Esophagus squamous epithelium (tissue), 5 donors: Measurements from ENCODE around the gene MINAR2. TPM values are rescaled to one million over a fixed set of nuclear protein-coding genes. Genes with fewer than 3 reads are reported as not detected.

Source experiments
- DNase-seq: peaks from one replicate; lab custom pipeline; 2025; lab: John Stamatoyannopoulos, UW
- H3K27ac ChIP-seq, 4 donors: fragments of 200-600 bp; sonication (generic); one replicate each; pipeline ENCODE4 v1.5.1; 2016 to 2019; ENCODE audit warnings: mild to moderate bottlenecking in 1 of 4
- H3K27me3 ChIP-seq, 4 donors: fragments of 200-600 bp; sonication (generic); 1 replicate in 3 of 4; 2 replicates in 1 of 4; pipeline versions ENCODE4 v1.5.1 to v1.6.0; 2017 to 2021; ENCODE audit warnings: antibody characterized with exemption in 1 of 4
- H3K36me3 ChIP-seq, 3 donors: fragments of 200-600 bp; sonication (generic); one replicate each; pipeline ENCODE4 v1.5.1; 2016 to 2019
- H3K4me1 ChIP-seq, 3 donors: fragments of 200-600 bp; sonication (generic); one replicate each; pipeline ENCODE4 v1.5.1; 2017 to 2019
- H3K4me3 ChIP-seq, 4 donors: fragments of 200-600 bp; sonication (generic); 1 replicate in 3 of 4; 2 replicates in 1 of 4; pipeline ENCODE4 v1.5.1; 2016 to 2019; ENCODE audit warnings: mild to moderate bottlenecking in 2 of 4, moderate library complexity in 1 of 4
- H3K9me3 ChIP-seq, 3 donors: fragments of 200-600 bp; sonication (generic); one replicate each; pipeline ENCODE4 v1.5.1; 2016 to 2019
- CTCF ChIP-seq, 6 experiments: fragments of 450-650 bp in 4 of 6; fragments of 200-600 bp in 2 of 6; sonication (generic) in 2 of 6; IDR thresholded peaks; one replicate each; pipeline ENCODE4 v1.5.1; 2016 to 2019; ENCODE audit warnings: antibody characterized with exemption in 6 of 6, mild to moderate bottlenecking in 4 of 6, moderate library complexity in 4 of 6
- POLR2A ChIP-seq, 4 donors: fragments of 450-650 bp; IDR thresholded peaks; one replicate each; pipeline ENCODE4 v1.6.1; 2017; ENCODE audit warnings: antibody characterized with exemption in 4 of 4, mild to moderate bottlenecking in 4 of 4, moderate library complexity in 3 of 4
- WGBS, 2 donors: methylation state at CpG; one replicate each; pipeline ENCODE4 v1.1.5; 2018; 5-methylcytosine and 5-hydroxymethylcytosine counted together
- intact Hi-C: fragments of 100-400 bp; cut with DNase I; formaldehyde crosslinking; loops from one replicate; pipeline ENCODE4 v1.15.0; 2022
- total RNA-seq, 4 donors: library from RNA; depleted of rRNA; stranded (reverse); fragments of >200 nt; gene quantifications; one replicate each; pipeline ENCODE4 v1.1.0, GENCODE V29; 2016
- donor health status: DM: yes; HTN: yes; CAD: no.

MINAR2 gene
- total RNA-seq, 4 donors from 2014 or later: not detected

GRCh38 chr5:129773376-129773775 is 25.5 kb downstream of the MINAR2 start:
- intact Hi-C loops: loop anchor here (10.0 kb wide), 1 partner anchor 81 kb away; no protein-coding TSS in a partner anchor
- Histone ChIP-seq H3K27me3 (peaks cover 0 to 4% (median 0%) of the 10 kb centered on the region in 4 donors), H3K36me3 (no peaks in the 10 kb centered on the region), H3K27ac (no peak overlapping the region), H3K4me1 (no peaks in the 10 kb centered on the region), H3K9me3 (no peaks in the 10 kb centered on the region), H3K4me3 (no peak overlapping the region)
- 69 to 82% methylated on average over 5 of the region's 5 CpGs for WGBS, 2 donors
- DNase-seq: no peak
- TF ChIP-seq CTCF (IDR thresholded peaks at IDR 0.05) (no peak), POLR2A (IDR thresholded peaks at IDR 0.05) (no peak)

GRCh38 chr5:129781594-129781993 is 33.7 kb downstream of the MINAR2 start:
- TF ChIP-seq CTCF (IDR thresholded peaks at IDR 0.05) (no peak), POLR2A (IDR thresholded peaks at IDR 0.05) (no peak)
- no peak for DNase-seq
- intact Hi-C loops: no loop called here
- 41 to 60% methylated on average over 2 of the region's 2 CpGs for WGBS, 2 donors
- Histone ChIP-seq H3K9me3 (no peaks in the 10 kb centered on the region), H3K27me3 (no peaks in the 10 kb centered on the region), H3K27ac (no peak overlapping the region), H3K4me3 (no peak overlapping the region), H3K4me1 (no peaks in the 10 kb centered on the region), H3K36me3 (no peaks in the 10 kb centered on the region)

- peaks cover 0 to 6% (median 0%) of the 10 kb centered on the region in 4 donors for H3K27me3 ChIP-seq
- TF ChIP-seq CTCF (IDR thresholded peaks at IDR 0.05) (no peak), POLR2A (IDR thresholded peaks at IDR 0.05) (no peak)
- DNase-seq: no peak
- no peak overlapping the region for H3K4me3 ChIP-seq
- 72 to 88% methylated on average over 3 to 4 of the region's 5 CpGs for WGBS, 2 donors
- H3K36me3 ChIP-seq: no peaks in the 10 kb centered on the region
- H3K4me1 ChIP-seq: no peaks in the 10 kb centered on the region
- intact Hi-C loops: no loop called here
- H3K27ac ChIP-seq: no peak overlapping the region
- H3K9me3 ChIP-seq: peaks cover 0 to 9% (median 7%) of the 10 kb centered on the region in 3 donors
These were observed 55.5 kb downstream of the MINAR2 start for GRCh38 chr5:129803403-129803802.

- Histone ChIP-seq H3K4me3 (no peak overlapping the region), H3K27me3 (peaks cover 0 to 6% (median 0%) of the 10 kb centered on the region in 4 donors), H3K4me1 (no peaks in the 10 kb centered on the region), H3K9me3 (no peaks in the 10 kb centered on the region), H3K27ac (no peak overlapping the region), H3K36me3 (no peaks in the 10 kb centered on the region)
- TF ChIP-seq POLR2A (IDR thresholded peaks at IDR 0.05) (no peak), CTCF (IDR thresholded peaks at IDR 0.05) (no peak)
- DNase-seq: no peak
- WGBS, 2 donors: 39 to 52% methylated on average over 2 to 6 of the region's 7 CpGs
- intact Hi-C loops: no loop called here
These were observed 56.8 kb downstream of the MINAR2 start for GRCh38 chr5:129804705-129805104.

GRCh38 chr5:129807162-129807814 is 59.4 kb downstream of the MINAR2 start:
- H3K4me1 ChIP-seq: no peaks in the 10 kb centered on the region
- no peaks in the 10 kb centered on the region for H3K36me3 ChIP-seq
- H3K9me3 ChIP-seq: no peaks in the 10 kb centered on the region
- intact Hi-C loops: no loop called here
- no peak overlapping the region for H3K27ac ChIP-seq
- H3K27me3 ChIP-seq: peaks cover 0 to 6% (median 0%) of the 10 kb centered on the region in 4 donors
- TF ChIP-seq CTCF (IDR thresholded peaks at IDR 0.05) (no peak), POLR2A (IDR thresholded peaks at IDR 0.05) (no peak)
- H3K4me3 ChIP-seq: no peak overlapping the region
- DNase-seq: no peak
- WGBS, 2 donors: 24 to 41% methylated on average over 3 of the region's 3 CpGs

Other genes starting within 250 kb of the MINAR2 start
- 1 to 10 TPM in 2 of 4 donors, under 1 TPM in 1, not detected in 1; 0.70 to 2.3 (median 1.3) TPM for gene CHSY3, start 156.4 kb downstream of the MINAR2 start, total RNA-seq